Left kidney (tissue), 2 donors: Measurements from ENCODE around the gene STK4. TPM values are rescaled to one million over a fixed set of nuclear protein-coding genes. Genes with fewer than 3 reads are reported as not detected.
"Not testable (repeated sequence)": the region's sequence is repeated elsewhere in the genome, so short reads cannot be mapped to it uniquely, and the experiment has no call there.

Experiments used
- DNase-seq: peaks from one replicate; pipeline ENCODE4 v3.0.0-alpha.2; 2013
- polyA plus RNA-seq: library from polyadenylated mRNA; unstranded; fragments of 120-200 nt; gene quantifications from one replicate; pipeline ENCODE4 v1.2.1, GENCODE V29; 2013; ENCODE audit not compliant: insufficient read length

STK4 gene
- polyA plus RNA-seq, 1 donor, result 22.8 TPM

DNA sequence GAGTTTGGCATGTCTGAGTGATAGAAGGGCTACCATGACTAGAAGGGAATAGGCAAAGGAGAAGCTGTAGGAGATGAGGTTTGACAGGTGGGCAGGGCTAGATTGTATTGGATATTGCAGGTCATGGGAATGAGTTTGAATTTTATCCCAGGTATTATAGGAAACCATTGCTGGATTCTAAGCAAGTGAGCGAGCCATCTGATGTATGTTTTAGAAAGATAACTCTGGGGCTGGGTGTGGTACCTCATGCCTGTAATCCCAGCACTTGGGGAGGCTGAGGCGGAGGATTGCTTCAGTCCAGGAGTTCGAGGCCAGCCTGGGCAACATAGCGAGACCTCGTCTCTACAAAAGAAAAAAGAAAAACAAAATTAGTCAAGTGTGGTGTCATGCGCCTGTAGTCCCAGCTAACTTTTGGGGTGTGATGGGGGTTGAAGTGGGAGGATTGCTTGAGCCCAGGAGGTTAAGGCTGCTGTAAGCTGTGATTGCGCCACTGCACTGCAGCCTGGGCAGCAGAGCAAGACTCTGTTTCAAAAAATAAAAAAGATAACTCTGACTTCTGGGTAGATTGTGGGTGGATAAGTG is 16.9 kb downstream of the STK4 start:
- no peak for DNase-seq

DNA sequence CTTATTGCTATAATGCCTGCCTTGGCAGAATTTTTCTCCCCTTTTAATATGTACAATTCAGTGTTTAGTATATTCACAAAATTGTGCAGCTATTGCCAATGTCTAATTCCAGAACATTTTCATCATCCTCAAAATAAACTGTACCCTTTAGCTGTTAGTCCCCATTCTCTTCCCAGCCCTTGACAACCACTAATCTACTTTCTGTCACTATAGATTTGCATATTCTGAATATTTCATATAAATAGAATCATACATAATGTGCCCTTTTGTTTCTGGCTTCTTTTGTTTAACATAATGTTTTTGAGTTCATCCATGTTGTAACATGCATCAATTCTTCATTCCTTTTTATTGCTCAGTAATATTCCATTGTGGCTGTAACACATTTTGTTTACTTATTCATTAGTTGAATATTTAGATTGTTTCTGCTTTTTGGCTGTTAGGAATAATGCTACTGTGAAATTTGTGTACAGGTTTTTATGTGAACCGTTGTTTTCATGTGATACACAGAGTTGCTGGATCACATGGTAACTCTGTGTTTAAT is 22.4 kb downstream of the STK4 start:
- no peak for DNase-seq

DNA sequence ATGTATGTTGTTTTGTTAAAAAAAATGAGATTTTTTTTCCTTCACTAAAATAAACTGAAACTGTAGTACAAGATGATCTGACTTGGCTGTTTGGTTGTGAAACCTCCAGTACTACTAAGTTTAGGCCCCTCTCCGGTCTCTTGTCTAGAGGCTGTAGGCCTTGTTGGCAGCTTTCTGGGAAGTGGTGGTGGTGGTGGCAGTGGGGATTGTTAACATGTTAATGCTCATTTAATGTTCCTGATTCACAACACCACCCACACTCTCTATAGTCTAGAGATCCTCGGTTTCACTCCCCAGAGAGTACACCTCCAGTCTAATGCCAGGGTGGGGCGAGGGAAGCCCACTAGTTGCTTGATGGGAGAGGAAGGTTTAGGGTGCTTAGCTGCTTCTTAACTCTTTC is 24.1 kb downstream of the STK4 start:
- no peak for DNase-seq

DNA sequence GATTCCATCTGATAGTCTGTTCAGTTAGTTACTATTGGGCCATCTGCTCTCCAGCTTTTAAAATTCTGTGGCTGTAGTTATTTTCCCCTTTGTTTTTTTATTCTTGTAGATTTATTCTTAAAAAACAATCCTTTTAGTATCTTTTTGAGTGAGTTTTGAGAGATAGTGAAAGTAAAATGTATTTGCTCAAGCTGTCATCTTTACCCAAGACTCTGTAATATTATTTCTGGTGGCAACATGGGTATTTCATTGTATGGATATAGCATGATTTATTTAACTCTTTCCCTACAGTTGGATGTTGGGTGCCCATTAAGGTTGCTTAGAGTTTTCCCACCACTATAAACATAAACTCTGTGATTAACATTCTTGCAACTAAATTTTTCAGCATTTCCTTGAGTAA is 24.6 kb downstream of the STK4 start:
- no peak for DNase-seq

DNA sequence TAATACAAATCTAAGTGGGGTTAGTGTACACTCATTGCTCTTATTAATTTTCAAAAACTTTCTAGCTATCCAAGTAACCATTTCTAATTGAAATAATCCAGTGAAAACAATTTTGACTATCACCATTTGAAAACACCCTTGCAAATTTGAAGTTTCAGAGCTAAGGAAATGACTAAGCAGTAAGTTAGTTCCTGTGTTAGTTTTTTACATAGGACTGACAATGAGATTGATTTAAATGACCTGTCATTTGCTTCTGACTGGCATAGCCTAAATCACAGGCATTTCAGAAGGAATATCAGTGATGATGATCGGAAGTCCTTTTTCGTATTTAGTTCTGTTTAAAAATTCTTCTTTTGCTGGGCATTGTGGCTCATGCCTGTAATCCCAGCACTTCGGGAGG is 27.0 kb downstream of the STK4 start:
- no peak for DNase-seq

DNA sequence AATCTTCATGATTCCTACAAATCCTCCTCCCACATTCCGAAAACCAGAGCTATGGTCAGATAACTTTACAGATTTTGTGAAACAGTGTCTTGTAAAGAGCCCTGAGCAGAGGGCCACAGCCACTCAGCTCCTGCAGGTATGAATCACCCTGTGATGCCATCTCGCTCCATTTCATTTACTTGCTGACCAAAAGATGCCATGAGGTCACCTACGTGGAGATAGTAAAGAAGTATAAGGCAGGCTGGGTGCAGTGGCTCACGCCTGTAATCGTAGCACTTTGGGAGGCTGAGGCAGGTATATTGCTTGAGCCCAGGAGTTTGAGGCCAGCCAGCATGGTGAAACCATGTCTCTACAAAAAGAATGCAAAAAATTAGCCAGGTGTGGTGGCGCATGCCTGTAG is 30.9 kb downstream of the STK4 start:
- no peak for DNase-seq

DNA sequence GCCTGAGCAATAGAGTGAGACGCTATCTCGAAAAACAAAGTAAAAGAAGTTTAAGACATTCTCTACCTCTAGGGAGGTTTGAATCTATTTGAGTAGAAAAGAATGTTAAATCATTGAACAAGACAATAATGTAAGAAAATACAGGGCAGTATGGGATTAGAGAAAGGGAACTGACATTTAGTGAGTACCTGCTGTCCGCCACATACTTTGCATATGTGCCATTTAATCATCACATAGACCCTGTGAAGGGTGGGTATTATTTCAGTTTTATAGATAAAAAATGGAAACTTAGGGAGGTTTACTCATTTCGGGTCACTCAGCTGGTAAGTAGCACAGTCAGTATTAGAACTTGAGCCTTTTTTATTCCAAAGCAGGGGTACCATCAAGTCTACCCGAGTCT is 31.4 kb downstream of the STK4 start:
- no peak for DNase-seq

DNA sequence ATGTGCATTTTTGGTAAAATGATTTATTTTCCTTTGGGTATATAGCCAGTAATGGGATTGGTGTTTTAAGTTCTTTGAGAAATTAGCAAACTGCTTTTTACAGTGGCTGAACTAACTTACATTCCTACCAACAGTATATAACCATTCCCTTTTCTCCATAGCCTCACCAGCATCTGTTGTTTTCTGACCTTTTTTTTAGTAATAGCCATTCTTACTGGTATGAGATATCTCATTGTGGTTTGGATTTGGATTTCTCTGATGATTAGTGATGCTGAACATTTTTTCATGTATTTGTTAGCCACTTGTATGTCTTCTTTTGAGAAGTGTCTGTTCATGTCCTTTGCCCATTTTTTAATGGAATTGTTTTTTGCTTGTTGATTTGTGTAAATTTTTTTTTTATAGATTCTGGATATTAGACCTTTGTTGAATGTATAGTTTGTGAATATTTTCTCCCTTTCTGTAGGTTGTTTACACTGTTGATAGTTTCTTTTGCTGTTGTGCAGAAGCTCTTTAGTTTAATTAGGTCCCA is 42.3 kb downstream of the STK4 start:
- DNase-seq, result no peak

DNA sequence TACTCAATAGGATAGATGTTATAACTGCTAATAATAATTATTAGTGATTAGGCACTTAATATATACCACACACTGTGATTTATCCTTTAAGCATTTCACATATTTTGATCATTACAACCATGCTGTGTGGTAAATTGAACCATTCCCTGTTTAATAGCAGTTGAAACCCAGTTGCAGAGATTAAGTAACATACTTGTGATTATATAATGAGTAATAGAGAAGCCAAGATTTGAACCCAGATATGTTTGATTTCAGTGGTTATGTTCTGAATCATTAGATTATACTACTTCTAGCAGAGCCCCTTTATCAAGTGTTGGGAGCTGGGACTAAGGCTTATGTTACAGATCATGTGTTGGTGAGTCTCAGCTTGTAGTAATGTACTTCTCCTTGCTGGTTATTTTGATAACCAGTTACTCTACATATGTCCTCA is 44.1 kb downstream of the STK4 start:
- DNase-seq, result no peak

DNA sequence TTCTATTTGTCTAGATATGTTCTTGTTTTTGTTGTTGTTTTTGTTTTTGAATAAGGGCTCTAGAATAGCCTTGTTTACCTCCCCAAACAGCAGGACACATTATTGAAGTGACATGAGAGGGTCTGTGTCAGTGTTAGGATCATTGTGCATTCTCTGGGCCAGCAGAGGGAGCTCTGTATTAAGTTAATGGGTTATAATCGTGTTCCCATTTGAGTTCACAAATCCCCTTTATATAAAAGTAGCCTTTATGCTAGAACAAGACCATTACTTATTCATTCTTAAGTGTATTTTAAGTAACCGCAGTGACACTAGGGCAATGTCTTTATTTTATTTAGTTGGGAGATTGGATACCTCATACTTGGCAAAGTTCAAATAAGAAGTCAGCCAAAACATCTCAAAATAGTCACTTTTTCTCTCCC is 44.8 kb downstream of the STK4 start:
- peak; percentile 60 for DNase-seq

DNA sequence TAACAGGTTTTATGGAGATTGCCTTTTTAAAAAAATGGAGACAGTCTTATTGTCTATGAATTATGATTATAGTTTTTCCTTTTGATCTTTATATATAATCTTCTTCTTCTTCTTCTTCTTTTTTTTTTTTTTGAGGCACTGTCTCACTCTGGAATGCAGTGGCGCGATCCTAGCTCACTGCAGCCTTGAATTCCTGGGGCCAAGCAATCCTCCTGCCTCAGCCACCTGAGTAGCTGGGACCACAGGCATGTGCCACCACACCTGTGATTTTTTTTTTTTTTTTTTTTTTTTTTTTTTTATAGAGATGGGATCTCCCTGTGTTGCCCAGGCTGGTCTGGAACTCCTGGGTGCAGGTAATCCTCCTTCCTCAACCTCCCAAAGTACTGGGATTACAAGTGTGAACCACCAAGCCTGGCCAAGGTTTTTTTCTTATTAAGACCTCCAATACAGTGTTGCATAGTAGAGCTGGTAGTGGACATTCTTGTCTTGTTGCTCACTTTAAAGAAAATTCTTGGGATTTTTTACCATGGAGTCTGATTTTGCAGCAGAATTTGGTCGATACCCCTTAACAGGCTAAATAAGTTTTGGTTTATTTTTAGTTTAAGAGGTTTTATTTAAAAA is 46.5 kb downstream of the STK4 start:
- no peak for DNase-seq

DNA sequence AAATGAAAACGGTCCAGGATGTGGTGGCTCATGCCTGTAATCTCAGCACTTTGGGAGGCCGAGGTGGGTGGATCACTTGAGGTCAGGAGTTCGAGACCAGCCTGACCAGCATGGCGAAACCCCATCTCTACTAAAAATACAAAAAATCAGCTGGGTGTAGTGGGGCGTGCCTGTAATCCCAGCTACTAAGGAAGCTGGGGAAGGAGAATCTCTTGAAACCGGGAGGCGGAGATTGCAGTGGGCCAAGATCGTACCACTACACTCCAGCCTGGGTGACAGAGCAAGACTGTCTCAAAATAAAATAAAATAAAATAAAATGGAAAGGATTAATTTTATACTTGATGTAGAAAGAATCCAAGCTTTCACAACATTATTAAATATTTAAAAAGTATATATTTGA is 47.8 kb downstream of the STK4 start:
- not testable (repeated sequence) for DNase-seq

DNA sequence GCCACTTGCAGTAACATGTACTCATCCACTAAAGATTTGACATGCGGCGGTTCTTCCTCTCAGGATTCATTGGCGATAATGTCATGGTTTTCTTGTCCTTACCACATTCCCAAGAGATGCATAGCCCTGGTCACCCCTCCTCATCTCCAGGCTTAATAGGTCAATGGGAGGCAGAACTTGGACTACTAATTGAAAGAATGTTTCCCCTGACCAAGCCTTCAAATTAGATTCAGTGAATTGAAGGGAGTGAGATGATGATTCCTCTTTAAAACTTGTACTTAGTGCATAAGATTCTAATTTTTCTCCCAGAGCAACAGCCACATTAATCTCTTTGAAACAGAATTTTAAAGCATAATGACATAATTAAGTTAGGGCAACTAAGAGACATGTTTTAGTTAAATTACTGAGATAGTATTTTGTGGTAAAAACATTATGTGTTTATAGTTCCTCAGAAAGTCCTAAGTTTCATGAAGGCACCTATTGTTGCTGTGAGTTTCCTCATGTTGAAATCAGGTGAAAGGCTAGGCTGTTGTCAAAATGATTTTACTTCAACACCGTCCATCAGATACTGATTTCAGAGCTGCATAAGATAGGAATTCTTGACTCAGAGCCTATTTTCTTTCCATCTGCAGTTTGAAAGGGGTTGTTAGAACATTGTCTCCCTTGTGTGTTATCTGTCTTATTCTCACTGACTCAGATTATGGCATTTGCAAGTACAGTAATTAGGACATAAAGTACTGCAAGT is 48.5 kb downstream of the STK4 start:
- DNase-seq, result no peak

DNA sequence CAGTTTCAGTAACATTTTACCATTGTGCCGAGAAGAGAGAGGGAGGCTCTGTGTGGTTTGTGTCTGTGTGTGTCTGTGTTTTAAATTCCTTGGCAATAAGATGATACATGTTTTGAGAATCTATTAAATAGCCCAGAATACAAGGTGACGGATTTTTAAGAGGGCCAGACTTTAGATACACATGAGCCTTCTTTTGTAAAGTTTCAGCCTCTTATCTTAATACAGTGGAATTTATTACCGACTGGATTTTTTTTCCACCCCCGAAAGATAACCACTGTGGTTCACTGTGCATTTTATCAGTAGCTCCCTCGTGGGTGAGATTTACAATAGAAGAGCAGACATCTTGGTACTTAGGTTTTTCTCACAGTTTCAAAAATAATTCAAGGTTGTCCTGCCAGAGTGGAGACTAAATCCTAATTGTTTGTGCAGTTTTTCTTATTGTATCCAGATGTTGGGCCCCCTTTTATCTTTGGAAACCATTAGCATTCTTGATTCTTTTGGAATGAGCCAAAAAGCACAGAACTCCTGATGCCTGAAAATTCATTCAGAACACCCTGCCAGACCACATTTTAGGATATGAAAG is 49.9 kb downstream of the STK4 start:
- no peak for DNase-seq

DNA sequence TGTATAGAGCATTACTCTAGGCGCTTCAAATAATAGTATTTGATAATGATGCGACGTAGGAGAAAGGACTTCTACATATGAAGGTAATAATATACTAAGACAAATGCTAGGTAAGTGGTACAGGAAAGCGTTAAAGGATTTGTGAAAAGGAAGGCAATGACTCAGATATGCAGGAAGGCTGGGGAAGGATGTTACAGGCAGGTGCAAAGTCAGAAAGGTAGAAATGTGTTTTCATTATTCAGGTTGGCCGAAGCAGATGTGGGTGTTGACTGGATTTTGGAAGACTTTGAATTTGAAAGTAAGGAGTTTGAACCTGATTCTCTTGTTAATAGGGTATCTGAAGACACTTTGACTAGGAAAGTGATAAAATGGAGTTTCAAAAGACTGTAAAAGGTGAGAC is 51.0 kb downstream of the STK4 start:
- DNase-seq, result no peak

DNA sequence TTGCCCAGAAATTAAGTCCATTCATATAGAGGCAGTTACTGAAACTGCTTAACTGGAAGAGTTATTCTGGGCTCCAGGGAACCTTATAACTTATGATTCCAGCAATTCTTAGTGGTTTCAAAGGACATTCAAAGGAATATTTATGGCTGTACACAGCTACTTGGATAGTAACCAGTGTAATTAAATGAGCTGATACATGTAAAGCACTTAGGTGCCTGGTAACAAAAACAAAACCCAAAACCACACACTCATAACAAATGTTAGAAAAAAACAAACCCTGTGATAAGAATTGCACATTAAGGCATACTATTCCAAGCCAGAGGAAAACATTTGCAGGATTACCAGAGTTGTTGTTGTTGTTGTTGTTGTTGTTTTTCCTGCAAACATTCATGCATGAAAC is 51.5 kb downstream of the STK4 start:
- no peak for DNase-seq

DNA sequence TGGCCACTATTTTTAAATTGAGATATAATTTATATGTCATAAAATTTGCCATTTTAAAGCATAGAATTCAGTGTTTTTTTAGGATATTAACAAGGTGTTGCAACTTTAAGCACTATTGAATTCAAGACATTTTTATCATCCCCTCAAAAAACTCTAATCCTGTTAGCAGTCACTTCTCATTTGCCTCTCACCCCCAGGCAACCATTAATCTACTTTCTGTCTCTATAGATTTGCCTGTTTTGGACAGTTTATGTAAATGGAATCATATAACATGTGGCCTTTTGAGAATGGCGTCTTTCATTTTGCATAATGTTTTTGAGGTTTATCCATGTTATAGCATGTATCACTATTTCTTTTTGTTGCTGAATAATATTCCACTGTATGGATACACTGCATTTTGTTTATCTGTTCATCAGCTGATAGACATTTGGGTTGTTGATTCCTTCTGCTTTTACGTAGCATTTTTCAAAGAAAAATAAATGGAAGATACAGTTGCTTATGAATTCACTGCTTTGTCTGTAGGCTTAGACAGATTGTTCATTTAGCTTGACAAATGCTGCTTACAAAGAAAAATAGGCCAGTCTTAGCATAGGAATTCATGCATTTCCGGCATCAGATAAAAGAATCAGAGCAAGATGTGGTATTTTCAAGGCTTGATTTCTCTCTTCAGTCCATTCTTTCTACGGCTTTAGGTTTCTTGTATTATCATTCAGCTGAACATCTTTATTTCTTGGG is 52.9 kb downstream of the STK4 start:
- no peak for DNase-seq

DNA sequence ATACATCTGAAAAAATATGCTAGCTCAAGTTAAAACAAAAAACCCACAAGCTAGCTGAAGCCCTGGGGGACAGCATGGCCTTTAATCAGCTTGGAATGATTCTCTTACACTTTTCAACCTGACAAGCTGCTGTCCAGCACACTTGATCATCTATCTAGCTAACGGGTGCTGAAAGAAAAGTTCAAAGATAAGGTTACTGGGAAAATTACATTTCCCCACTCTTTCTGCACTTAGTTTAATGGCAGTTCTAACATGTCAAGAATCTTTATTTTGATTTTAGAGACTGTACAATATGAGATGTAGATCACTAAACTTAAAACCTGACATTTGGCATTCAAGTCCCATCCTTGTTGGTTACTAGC is 53.4 kb downstream of the STK4 start:
- no peak for DNase-seq

DNA sequence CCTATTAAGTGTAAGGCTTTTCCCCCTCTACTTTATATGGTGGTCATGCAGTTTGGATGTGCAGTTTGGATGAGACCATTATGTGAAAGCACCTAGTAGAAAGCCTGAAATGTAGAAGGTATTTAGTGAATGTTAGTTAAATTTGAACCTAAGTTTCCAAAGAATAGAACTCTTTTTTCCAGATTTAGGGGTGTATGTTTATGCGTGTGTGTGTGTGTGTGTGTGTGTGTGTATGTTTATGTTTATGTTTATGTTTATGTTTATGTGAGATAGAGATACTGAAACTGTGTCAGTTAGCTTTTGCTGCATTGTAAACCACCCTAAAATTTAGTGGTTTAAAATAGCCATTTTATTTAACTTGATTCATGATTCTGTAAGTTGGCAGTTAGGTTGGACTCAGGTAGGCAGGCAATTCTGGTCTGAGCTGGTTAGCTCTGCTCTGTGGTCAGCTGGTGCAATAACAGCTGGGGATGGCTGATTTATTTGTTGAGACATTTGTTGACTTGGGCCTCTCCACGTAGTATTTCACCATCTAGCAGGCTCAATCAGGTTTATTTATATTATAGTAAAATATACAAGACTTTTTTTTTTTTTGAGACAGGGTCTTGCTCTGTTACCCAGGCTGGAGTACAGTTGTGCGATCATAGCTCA is 54.0 kb downstream of the STK4 start:
- DNase-seq, result no peak

DNA sequence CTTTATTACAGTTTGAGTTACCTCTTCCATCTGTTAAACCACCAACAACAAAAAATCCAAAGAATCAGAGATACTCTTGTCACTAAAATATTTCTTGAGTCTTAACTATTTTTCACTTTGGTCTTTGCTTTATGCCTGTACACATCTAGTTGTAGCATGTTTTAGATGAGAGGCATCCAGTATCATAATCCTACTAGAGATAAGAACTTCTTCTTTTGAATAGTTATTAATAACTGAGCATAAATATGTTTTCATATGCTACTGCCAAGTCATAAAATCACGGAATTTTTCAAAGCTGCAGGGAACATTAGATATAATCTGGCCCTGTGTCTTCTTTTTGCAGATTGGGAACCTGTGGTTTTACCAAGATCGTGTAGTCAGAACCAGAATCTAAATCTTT is 55.3 kb downstream of the STK4 start:
- no peak for DNase-seq

DNA sequence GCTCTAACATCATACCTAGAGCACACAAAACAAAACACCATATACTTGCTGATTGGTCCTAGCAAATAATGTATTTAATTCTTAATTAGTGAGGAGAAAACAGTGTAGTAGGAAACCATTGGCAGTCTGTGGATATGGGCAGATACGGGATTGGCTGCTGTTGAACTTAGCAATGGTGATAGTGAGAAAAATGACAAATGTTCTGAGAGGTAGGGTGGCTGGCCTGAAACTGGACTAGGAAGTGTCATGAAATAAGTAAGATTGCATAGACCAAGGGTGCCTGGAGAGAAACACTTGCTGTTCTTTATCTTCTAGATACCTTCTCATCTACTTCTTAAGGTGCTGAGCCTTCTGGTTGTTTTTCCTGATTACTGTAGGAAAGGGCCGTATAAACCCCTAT is 56.8 kb downstream of the STK4 start:
- not testable (repeated sequence) for DNase-seq
